SK-N-SH treated with all-trans-retinoic acid at 6 μM for 48 hours (cell line): ENCODE results near the gene NTN1.

Experiments used
- ATAC-seq: fragments of 200-7000 bp; cut with Tn5 transposase; 3 replicates; pipeline ENCODE4 v1.9.1; 2020; ENCODE audit warnings: mild to moderate bottlenecking, moderate library complexity
- ARNTL ChIP-seq: fragments of 450-650 bp; formaldehyde crosslinking; IDR thresholded peaks from 2 replicates; pipeline ENCODE4 v1.5.0; 2020; ENCODE audit warnings: low read depth, mild to moderate bottlenecking, moderate library complexity, borderline replicate concordance
- BACH2 ChIP-seq: fragments of 250-450 bp; sonication (Bioruptor Pico); IDR thresholded peaks from 2 replicates; pipeline ENCODE4 v1.9.0; 2021; ENCODE audit warnings: mild to moderate bottlenecking, borderline replicate concordance
- ESRRG ChIP-seq: fragments of 250-450 bp; sonication (Bioruptor Pico); IDR thresholded peaks from 2 replicates; pipeline ENCODE4 v1.6.1; 2021; ENCODE audit warnings: mild to moderate bottlenecking
- GLIS3 ChIP-seq: fragments of 250-450 bp; sonication (Bioruptor Pico); IDR thresholded peaks from 2 replicates; pipeline ENCODE4 v1.5.0; 2020; ENCODE audit warnings: mild to moderate bottlenecking, moderate library complexity
- ISL1 ChIP-seq: fragments of 250-450 bp; sonication (Bioruptor Pico); IDR thresholded peaks from 2 replicates; pipeline ENCODE4 v2.1.2; 2022; ENCODE audit warnings: mild to moderate bottlenecking, moderate library complexity
- OSR1 ChIP-seq: fragments of 250-450 bp; sonication (Bioruptor Pico); IDR thresholded peaks from 2 replicates; pipeline ENCODE4 v1.8.0; 2022; ENCODE audit warnings: moderate library complexity, mild to moderate bottlenecking, inconsistent platforms
- PPARA ChIP-seq: fragments of 250-450 bp; sonication (Bioruptor Pico); IDR thresholded peaks from 2 replicates; pipeline ENCODE4 v1.5.0; 2020; ENCODE audit warnings: mild to moderate bottlenecking, borderline replicate concordance
- RARB ChIP-seq: fragments of 250-450 bp; sonication (Bioruptor Pico); IDR thresholded peaks from 2 replicates; pipeline ENCODE4 v1.8.0; 2021; ENCODE audit warnings: mild to moderate bottlenecking, moderate library complexity
- SNAI2 ChIP-seq: fragments of 250-450 bp; sonication (Bioruptor Pico); IDR thresholded peaks from 2 replicates; pipeline ENCODE4 v1.5.0; 2020; ENCODE audit warnings: mild to moderate bottlenecking, moderate library complexity
- TCF4 ChIP-seq: fragments of 250-450 bp; sonication (Bioruptor Pico); IDR thresholded peaks from 2 replicates; pipeline ENCODE4 v1.8.0; 2021; ENCODE audit warnings: mild to moderate bottlenecking, moderate library complexity, borderline replicate concordance
- TOX ChIP-seq: fragments of 250-450 bp; sonication (Bioruptor Pico); IDR thresholded peaks from 2 replicates; pipeline ENCODE4 v1.8.0; 2021; ENCODE audit warnings: mild to moderate bottlenecking, moderate library complexity, borderline replicate concordance
- ZC3H10 ChIP-seq: fragments of 250-450 bp; sonication (Bioruptor Pico); IDR thresholded peaks from 2 replicates; pipeline ENCODE4 v1.5.1; 2021; ENCODE audit warnings: mild to moderate bottlenecking, moderate library complexity
- ZFP3 ChIP-seq: fragments of 250-450 bp; sonication (Bioruptor Pico); IDR thresholded peaks from 2 replicates; pipeline ENCODE4 v1.5.0; 2020; ENCODE audit warnings: mild to moderate bottlenecking, moderate library complexity
- ZNF565 ChIP-seq: fragments of 450-650 bp; formaldehyde crosslinking; conservative IDR thresholded peaks from 2 replicates; pipeline ENCODE4 v1.5.0; 2020; ENCODE audit warnings: low read depth, mild to moderate bottlenecking, moderate library complexity
- ZNF70 ChIP-seq: fragments of 450-650 bp; formaldehyde crosslinking; IDR thresholded peaks from 2 replicates; pipeline ENCODE4 v1.5.0; 2020; ENCODE audit warnings: mild to moderate bottlenecking, moderate library complexity
- ZNF8 ChIP-seq: fragments of 450-650 bp; formaldehyde crosslinking; IDR thresholded peaks from 2 replicates; pipeline ENCODE4 v1.5.0; 2020; ENCODE audit warnings: mild to moderate bottlenecking, moderate library complexity
- TF ChIP-seq, protein P1 (sequence below): fragments of 250-450 bp; sonication (Bioruptor Pico); IDR thresholded peaks from 2 replicates; pipeline ENCODE4 v1.5.0; 2020; ENCODE audit warnings: mild to moderate bottlenecking, moderate library complexity
- TF ChIP-seq, protein P2 (sequence below): fragments of 250-450 bp; sonication (Bioruptor Pico); IDR thresholded peaks from 2 replicates; pipeline ENCODE4 v1.8.0; 2021; ENCODE audit warnings: low read depth, mild to moderate bottlenecking, moderate library complexity, borderline replicate concordance
- TF ChIP-seq, protein P3 (sequence below): fragments of 250-450 bp; sonication (Bioruptor Pico); IDR thresholded peaks from 2 replicates; pipeline ENCODE4 v1.5.1; 2020; ENCODE audit warnings: low read depth, mild to moderate bottlenecking, moderate library complexity
- TF ChIP-seq, protein P4 (sequence below): fragments of 250-450 bp; sonication (Bioruptor Pico); IDR thresholded peaks from 2 replicates; pipeline ENCODE4 v1.5.1; 2021; ENCODE audit warnings: mild to moderate bottlenecking, moderate library complexity

NTN1 gene

DNA sequence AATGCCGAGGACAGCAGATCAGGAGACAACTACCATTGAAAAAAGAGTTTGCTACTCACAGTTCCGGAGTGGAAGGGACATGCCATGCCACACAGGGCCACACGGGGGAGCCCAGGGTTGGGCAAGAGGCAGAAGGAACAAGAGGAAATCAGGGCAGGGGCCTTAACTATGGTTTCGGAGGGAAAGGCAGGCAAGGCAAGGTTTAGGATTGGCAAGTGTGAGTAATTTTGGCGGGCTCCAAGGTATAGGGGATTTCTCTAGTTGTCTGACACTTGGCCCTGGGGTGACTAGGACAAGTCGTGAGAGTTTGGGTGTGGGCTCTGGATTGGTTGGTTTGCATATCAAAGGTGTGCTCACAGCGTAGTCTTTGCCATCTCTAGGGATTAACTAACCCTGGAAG is 27.0 kb upstream of the NTN1 start:
- ATAC-seq = peak; percentile 64
- TF ChIP-seq, protein P1, sequence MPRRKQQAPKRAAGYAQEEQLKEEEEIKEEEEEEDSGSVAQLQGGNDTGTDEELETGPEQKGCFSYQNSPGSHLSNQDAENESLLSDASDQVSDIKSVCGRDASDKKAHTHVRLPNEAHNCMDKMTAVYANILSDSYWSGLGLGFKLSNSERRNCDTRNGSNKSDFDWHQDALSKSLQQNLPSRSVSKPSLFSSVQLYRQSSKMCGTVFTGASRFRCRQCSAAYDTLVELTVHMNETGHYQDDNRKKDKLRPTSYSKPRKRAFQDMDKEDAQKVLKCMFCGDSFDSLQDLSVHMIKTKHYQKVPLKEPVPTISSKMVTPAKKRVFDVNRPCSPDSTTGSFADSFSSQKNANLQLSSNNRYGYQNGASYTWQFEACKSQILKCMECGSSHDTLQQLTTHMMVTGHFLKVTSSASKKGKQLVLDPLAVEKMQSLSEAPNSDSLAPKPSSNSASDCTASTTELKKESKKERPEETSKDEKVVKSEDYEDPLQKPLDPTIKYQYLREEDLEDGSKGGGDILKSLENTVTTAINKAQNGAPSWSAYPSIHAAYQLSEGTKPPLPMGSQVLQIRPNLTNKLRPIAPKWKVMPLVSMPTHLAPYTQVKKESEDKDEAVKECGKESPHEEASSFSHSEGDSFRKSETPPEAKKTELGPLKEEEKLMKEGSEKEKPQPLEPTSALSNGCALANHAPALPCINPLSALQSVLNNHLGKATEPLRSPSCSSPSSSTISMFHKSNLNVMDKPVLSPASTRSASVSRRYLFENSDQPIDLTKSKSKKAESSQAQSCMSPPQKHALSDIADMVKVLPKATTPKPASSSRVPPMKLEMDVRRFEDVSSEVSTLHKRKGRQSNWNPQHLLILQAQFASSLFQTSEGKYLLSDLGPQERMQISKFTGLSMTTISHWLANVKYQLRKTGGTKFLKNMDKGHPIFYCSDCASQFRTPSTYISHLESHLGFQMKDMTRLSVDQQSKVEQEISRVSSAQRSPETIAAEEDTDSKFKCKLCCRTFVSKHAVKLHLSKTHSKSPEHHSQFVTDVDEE = no peak
- TF ChIP-seq ARNTL (CRISPR knock-in tag) (no peak), ESRRG (no peak), ISL1 (CRISPR knock-in tag) (no peak), ZNF565 (no peak), TCF4 (no peak), ZFP3 (CRISPR knock-in tag) (no peak)
- TF ChIP-seq, protein P2, sequence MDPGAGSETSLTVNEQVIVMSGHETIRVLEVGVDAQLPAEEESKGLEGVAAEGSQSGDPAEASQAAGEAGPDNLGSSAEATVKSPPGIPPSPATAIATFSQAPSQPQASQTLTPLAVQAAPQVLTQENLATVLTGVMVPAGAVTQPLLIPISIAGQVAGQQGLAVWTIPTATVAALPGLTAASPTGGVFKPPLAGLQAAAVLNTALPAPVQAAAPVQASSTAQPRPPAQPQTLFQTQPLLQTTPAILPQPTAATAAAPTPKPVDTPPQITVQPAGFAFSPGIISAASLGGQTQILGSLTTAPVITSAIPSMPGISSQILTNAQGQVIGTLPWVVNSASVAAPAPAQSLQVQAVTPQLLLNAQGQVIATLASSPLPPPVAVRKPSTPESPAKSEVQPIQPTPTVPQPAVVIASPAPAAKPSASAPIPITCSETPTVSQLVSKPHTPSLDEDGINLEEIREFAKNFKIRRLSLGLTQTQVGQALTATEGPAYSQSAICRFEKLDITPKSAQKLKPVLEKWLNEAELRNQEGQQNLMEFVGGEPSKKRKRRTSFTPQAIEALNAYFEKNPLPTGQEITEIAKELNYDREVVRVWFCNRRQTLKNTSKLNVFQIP = no peak

DNA sequence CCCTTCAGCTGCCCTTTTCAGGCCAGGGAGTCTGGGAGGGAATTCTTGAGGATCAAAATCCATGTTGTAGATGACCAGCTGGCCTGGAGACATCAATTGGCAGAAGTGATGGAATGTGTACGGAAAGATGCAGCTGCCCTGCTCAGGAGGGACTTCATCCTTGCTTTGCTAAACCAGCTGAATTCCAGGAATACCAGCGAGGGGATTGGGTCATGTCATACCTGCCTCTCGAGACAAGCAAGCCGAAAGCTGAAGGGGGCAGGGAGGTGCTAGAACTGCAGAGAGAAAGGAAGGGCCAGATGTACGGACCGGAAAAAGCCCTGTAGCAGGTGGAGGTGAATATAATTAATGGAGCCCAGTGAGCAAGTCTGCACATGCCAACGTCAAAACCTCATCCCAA is 25.6 kb upstream of the NTN1 start:
- TF ChIP-seq PPARA (CRISPR knock-in tag) (no peak), GLIS3 (CRISPR knock-in tag) (no peak), TOX (CRISPR knock-in tag) (no peak), ZFP3 (CRISPR knock-in tag) (no peak)
- no peak for ATAC-seq

DNA sequence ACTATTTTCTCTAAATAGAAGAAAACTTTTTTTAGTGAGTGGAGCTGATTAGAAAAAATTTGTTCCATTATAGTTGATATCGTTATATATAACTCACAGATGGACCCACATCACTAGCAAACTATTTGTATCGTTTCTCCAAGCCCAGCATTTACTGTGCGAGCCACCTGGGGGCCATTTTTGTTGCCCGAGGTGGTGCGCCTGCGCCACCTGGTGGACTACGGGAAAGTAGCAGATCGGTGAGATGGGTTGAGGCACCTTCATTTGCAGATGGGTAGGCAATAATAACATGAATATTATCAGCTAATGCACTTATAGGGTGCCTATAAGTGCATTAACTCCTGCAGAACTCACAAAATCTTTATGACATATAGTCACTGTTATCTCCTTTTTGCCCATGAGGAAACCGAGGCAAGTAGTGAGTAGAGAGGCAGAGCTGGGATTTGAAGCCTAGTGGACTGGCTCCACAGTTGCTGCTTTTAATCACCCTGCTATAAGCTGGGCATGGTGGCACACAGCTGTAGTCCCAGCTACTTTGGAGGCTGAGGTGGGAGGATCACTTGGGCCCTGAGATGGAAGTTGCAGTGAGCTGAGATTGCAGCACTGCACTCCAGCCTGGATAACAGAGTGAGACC is 23.2 kb upstream of the NTN1 start:
- ATAC-seq = peak; percentile 88
- TF ChIP-seq OSR1 (CRISPR knock-in tag) (no peak), TOX (CRISPR knock-in tag) (no peak), ZC3H10 (CRISPR knock-in tag) (no peak), ZNF565 (no peak), SNAI2 (CRISPR knock-in tag) (no peak), ZNF70 (CRISPR knock-in tag) (no peak), RARB (no peak), BACH2 (CRISPR knock-in tag) (no peak), ZFP3 (CRISPR knock-in tag) (no peak), TCF4 (no peak)
- TF ChIP-seq, protein P2 = no peak
- TF ChIP-seq, protein P1 = no peak
- TF ChIP-seq, protein P3, sequence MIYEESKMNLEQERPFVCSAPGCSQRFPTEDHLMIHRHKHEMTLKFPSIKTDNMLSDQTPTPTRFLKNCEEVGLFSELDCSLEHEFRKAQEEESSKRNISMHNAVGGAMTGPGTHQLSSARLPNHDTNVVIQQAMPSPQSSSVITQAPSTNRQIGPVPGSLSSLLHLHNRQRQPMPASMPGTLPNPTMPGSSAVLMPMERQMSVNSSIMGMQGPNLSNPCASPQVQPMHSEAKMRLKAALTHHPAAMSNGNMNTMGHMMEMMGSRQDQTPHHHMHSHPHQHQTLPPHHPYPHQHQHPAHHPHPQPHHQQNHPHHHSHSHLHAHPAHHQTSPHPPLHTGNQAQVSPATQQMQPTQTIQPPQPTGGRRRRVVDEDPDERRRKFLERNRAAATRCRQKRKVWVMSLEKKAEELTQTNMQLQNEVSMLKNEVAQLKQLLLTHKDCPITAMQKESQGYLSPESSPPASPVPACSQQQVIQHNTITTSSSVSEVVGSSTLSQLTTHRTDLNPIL = no peak
- TF ChIP-seq, all 23 proteins: peak for 0

DNA sequence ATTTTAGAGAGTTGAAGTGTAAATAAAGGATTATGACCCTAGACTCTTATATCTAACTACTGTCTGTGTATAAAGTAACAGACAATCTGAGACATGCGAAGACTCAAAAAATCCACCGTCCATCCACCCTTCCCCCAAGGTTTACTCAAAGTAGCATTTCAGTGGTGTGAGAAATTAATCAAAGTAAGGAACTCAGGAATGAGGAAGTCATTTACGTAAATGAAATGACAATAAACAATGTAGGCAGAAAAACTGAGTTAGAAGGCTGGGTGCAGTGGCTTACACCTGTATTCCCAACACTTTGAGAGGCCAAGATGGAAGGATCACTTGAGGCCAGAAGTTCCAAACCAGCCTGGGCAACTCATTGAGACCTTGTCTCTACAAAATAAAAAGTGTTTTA is 19.8 kb upstream of the NTN1 start:
- ATAC-seq = no peak
- TF ChIP-seq ISL1 (CRISPR knock-in tag) = no peak
- no peak for TF ChIP-seq ARNTL (CRISPR knock-in tag)
- TF ChIP-seq PPARA (CRISPR knock-in tag) = no peak
- TF ChIP-seq TOX (CRISPR knock-in tag) = no peak
- TF ChIP-seq ZFP3 (CRISPR knock-in tag) = no peak
- no peak for TF ChIP-seq TCF4
- TF ChIP-seq, protein P4, sequence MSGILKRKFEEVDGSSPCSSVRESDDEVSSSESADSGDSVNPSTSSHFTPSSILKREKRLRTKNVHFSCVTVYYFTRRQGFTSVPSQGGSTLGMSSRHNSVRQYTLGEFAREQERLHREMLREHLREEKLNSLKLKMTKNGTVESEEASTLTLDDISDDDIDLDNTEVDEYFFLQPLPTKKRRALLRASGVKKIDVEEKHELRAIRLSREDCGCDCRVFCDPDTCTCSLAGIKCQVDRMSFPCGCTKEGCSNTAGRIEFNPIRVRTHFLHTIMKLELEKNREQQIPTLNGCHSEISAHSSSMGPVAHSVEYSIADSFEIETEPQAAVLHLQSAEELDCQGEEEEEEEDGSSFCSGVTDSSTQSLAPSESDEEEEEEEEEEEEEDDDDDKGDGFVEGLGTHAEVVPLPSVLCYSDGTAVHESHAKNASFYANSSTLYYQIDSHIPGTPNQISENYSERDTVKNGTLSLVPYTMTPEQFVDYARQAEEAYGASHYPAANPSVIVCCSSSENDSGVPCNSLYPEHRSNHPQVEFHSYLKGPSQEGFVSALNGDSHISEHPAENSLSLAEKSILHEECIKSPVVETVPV = no peak
- TF ChIP-seq SNAI2 (CRISPR knock-in tag) = no peak
- no peak for TF ChIP-seq BACH2 (CRISPR knock-in tag)
- TF ChIP-seq, protein P3 = no peak
- no peak for TF ChIP-seq OSR1 (CRISPR knock-in tag)
- TF ChIP-seq ZNF70 (CRISPR knock-in tag) = no peak
- no peak for TF ChIP-seq ZNF8 (CRISPR knock-in tag)
- TF ChIP-seq GLIS3 (CRISPR knock-in tag) = no peak
- no peak for TF ChIP-seq ZC3H10 (CRISPR knock-in tag)
- no peak for TF ChIP-seq ZNF565
